Lower leg skin (tissue), 4 donors: ENCODE measurements around the gene LRP1B. TPM values are rescaled to one million over a fixed set of nuclear protein-coding genes. Genes with fewer than 3 reads are reported as not detected.

ENCODE experiments used
- DNase-seq, 2 donors: peaks; one replicate each; pipeline ENCODE4 v3.0.0-alpha.2; 2019; ENCODE audit warnings: low spot score in 2 of 2
- H3K4me3 ChIP-seq: fragments of 200-600 bp; sonication (generic); 2 replicates; pipeline ENCODE4 v1.5.1; 2017; ENCODE audit warnings: mild to moderate bottlenecking, low read depth; ENCODE audit not compliant: poor library complexity, severe bottlenecking
- CTCF ChIP-seq, 3 donors: fragments of 450-650 bp; IDR thresholded peaks; one replicate each; pipeline ENCODE4 v1.5.1; 2016; ENCODE audit warnings: antibody characterized with exemption in 3 of 3, mild to moderate bottlenecking in 3 of 3, moderate library complexity in 2 of 3
- POLR2A ChIP-seq, 2 donors: fragments of 450-650 bp; IDR thresholded peaks; one replicate each; pipeline ENCODE4 v1.6.1; 2016 to 2017; ENCODE audit warnings: antibody characterized with exemption in 2 of 2, mild to moderate bottlenecking in 1 of 2, moderate library complexity in 1 of 2
- WGBS, 2 donors: methylation state at CpG; one replicate each; pipeline ENCODE4 v1.1.5; 2018; 5-methylcytosine and 5-hydroxymethylcytosine counted together
- intact Hi-C: fragments of 100-400 bp; cut with DNase I; formaldehyde crosslinking; loops from one replicate; pipeline ENCODE4 v1.15.0; 2023; ENCODE audit warnings: low total_unique reads
- total RNA-seq, 4 donors: library from RNA; depleted of rRNA; stranded (reverse); fragments of >200 nt; gene quantifications; one replicate each; pipeline ENCODE4 v1.1.0, GENCODE V29; 2016

Gene LRP1B
- total RNA-seq, 4 donors from 2014 or later: 0.80 to 1.6 (median 1.0) TPM

GRCh38 chr2:140791802-140792201, 1339.0 kb downstream of the LRP1B start:
- TF ChIP-seq POLR2A (IDR thresholded peaks at IDR 0.05) (no peak), CTCF (IDR thresholded peaks at IDR 0.05) (no peak)
- intact Hi-C loops: no loop called here
- no peak overlapping the region for H3K4me3 ChIP-seq
- WGBS, 2 donors: 91 to 93% methylated on average over 2 of the region's 2 CpGs
- DNase-seq: no peak

GRCh38 chr2:140786585-140786984, 1344.2 kb downstream of the LRP1B start:
- 88 to 90% methylated on average over 2 of the region's 2 CpGs for WGBS, 2 donors
- intact Hi-C loops: no loop called here
- no peak overlapping the region for H3K4me3 ChIP-seq
- DNase-seq: no peak
- TF ChIP-seq CTCF (IDR thresholded peaks at IDR 0.05): no peak
- no peak for TF ChIP-seq POLR2A (IDR thresholded peaks at IDR 0.05)

- DNase-seq: no peak
- TF ChIP-seq POLR2A (IDR thresholded peaks at IDR 0.05) (no peak), CTCF (IDR thresholded peaks at IDR 0.05) (no peak)
- no peak overlapping the region for H3K4me3 ChIP-seq
- intact Hi-C loops: no loop called here
Measured at GRCh38 chr2:140775411-140775810, 1355.4 kb downstream of the LRP1B start.

GRCh38 chr2:140770645-140771044, 1360.2 kb downstream of the LRP1B start:
- TF ChIP-seq CTCF (IDR thresholded peaks at IDR 0.05) (no peak), POLR2A (IDR thresholded peaks at IDR 0.05) (no peak)
- DNase-seq: no peak
- intact Hi-C loops: no loop called here
- H3K4me3 ChIP-seq: no peak overlapping the region
- 90 to 91% methylated on average over 1 of the region's 1 CpG for WGBS, 2 donors

GRCh38 chr2:140761807-140762206, 1369.0 kb downstream of the LRP1B start:
- intact Hi-C loops: loop anchor here (5.0 kb wide), 1 partner anchor 1435 kb away; no protein-coding TSS in a partner anchor
- WGBS, 2 donors: 74 to 85% methylated on average over 2 of the region's 2 CpGs
- DNase-seq: no peak
- H3K4me3 ChIP-seq: no peak overlapping the region
- no peak for TF ChIP-seq POLR2A (IDR thresholded peaks at IDR 0.05)
- TF ChIP-seq CTCF (IDR thresholded peaks at IDR 0.05): no peak

GRCh38 chr2:140759426-140760156, 1371.2 kb downstream of the LRP1B start:
- H3K4me3 ChIP-seq: no peak overlapping the region
- 71 to 77% methylated on average over 3 of the region's 3 CpGs for WGBS, 2 donors
- no peak for TF ChIP-seq POLR2A (IDR thresholded peaks at IDR 0.05)
- TF ChIP-seq CTCF (IDR thresholded peaks at IDR 0.05): no peak
- DNase-seq: no peak
- intact Hi-C loops: loop anchor here (5.0 kb wide), 1 partner anchor 1432 kb away; no protein-coding TSS in a partner anchor
